ENCODE data around the gene SAFB.

Gene SAFB

DNA sequence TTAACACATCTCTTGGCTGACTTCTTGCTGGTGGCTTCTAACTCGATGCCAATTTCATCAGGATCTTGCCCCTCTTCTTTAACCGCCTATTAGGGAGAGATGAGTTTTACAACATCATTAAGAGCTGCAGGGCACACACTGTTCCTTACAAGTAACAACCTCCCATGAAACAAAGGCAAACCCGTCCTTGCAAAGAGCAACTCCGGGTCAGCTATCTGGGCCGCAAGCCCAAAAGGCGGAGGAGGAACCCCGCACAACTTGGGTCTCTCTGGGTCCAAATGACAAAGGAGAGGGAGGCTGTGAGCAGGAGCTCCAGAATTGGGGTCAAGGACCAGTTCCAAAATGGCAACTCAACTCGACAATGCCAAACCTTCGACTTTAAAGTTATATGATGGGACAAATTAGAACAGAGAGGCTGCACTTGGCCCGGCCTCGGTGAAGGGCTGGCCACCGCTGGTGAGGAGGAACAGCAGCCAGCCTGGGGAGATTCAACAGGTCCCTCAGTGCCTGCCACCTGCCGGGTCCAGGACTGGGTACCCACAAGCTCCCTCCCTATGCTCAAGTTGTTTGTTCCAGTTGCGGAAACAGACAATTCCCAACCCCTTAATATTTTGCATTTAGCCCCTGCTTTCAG, 1.5 kb upstream of the SAFB start:
- no peak for TF ChIP-seq ZFX (IDR thresholded peaks at IDR 0.05)
- TF ChIP-seq, protein P1, sequence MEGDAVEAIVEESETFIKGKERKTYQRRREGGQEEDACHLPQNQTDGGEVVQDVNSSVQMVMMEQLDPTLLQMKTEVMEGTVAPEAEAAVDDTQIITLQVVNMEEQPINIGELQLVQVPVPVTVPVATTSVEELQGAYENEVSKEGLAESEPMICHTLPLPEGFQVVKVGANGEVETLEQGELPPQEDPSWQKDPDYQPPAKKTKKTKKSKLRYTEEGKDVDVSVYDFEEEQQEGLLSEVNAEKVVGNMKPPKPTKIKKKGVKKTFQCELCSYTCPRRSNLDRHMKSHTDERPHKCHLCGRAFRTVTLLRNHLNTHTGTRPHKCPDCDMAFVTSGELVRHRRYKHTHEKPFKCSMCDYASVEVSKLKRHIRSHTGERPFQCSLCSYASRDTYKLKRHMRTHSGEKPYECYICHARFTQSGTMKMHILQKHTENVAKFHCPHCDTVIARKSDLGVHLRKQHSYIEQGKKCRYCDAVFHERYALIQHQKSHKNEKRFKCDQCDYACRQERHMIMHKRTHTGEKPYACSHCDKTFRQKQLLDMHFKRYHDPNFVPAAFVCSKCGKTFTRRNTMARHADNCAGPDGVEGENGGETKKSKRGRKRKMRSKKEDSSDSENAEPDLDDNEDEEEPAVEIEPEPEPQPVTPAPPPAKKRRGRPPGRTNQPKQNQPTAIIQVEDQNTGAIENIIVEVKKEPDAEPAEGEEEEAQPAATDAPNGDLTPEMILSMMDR (conservative IDR thresholded peaks at IDR 0.05) = no peak
- H3K27ac ChIP-seq = peak overlapping the region; percentile 98

GRCh38 chr19:5621945-5622464, 878 bp upstream of the SAFB start:
- TF ChIP-seq, protein P1 (conservative IDR thresholded peaks at IDR 0.05) = no peak
- no peak for TF ChIP-seq ZFX (IDR thresholded peaks at IDR 0.05)

GRCh38 chr19:5623397-5624017, 624 bp downstream of the SAFB start:
- TF ChIP-seq ZFX (IDR thresholded peaks at IDR 0.05) = peak; percentile 81; the same call in 1 of the 2 replicates
- TF ChIP-seq, protein P1 (conservative IDR thresholded peaks at IDR 0.05) = no peak

More at GRCh38 chr19:5621945-5622464, 878 bp upstream of the SAFB start:
- H3K27ac ChIP-seq = peak overlapping the region; percentile 98

GRCh38 chr19:5624018-5624663, 1.3 kb downstream of the SAFB start:
- TF ChIP-seq ZFX (IDR thresholded peaks at IDR 0.05) = no peak
- TF ChIP-seq, protein P1 (conservative IDR thresholded peaks at IDR 0.05) = no peak
- peak overlapping the region; percentile 98 for H3K27ac ChIP-seq

More at GRCh38 chr19:5623397-5624017, 624 bp downstream of the SAFB start:
- peak overlapping the region; percentile 98 for H3K27ac ChIP-seq

DNA sequence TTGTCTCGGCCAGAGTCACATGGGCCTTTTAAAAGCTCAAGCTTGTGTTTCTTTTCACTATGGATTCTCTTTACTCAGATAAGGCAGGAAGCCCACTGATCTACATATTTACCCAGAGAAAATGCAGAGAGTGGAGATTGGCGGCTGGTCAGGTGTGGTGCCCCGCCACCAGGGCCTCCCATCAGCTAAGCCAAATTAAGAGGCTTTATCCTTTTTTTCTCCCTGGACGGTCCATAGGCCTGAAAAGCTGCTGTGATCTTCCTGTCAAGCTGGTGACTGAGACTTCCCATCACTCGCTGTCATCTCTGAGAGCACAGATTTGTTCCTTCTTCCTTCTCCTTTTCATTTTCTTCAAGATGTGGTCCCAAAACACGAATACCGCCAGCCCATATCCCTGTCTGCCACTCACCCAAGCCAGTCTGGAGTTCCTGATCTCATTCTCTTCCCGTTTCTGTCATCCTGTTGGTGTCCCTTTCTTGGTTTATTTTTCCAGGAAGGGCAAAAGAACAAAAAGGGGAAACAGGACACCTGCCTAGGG, 1.9 kb downstream of the SAFB start:
- peak overlapping the region; percentile 98 for H3K27ac ChIP-seq
- TF ChIP-seq ZFX (IDR thresholded peaks at IDR 0.05) = no peak
- TF ChIP-seq, protein P1 (conservative IDR thresholded peaks at IDR 0.05) = no peak

GRCh38 chr19:5625641-5626040, 2.8 kb downstream of the SAFB start:
- TF ChIP-seq, protein P1 (conservative IDR thresholded peaks at IDR 0.05) = no peak
- TF ChIP-seq ZFX (IDR thresholded peaks at IDR 0.05) = no peak
- no peak overlapping the region for H3K27ac ChIP-seq
